PFSK-1 (cell line): Measurements from ENCODE around the gene ANKS1B.

Experiments used
- FOXP2 ChIP-seq: optimal IDR thresholded peaks from 2 replicates; pipeline ENCODE3; 2011; ENCODE audit warnings: borderline replicate concordance, control low read depth, inconsistent platforms; ENCODE audit not compliant: insufficient read depth; ENCODE audit errors: extremely low read length, extremely low read depth
- POLR2AphosphoS5 ChIP-seq: IDR thresholded peaks from 2 replicates; pipeline ENCODE4 v1.6.1; 2012; ENCODE audit warnings: low read depth, mild to moderate bottlenecking, control low read depth, low read length, moderate library complexity
- SIN3A ChIP-seq: IDR thresholded peaks from 2 replicates; pipeline ENCODE4 v1.6.1; 2012; ENCODE audit warnings: mild to moderate bottlenecking, low read length, moderate library complexity, borderline replicate concordance; ENCODE audit not compliant: insufficient read depth
- TAF1 ChIP-seq: IDR thresholded peaks from 2 replicates; pipeline ENCODE4 v1.6.1; 2012; ENCODE audit warnings: low read length, control low read depth, borderline replicate concordance; ENCODE audit not compliant: insufficient read depth
- TF ChIP-seq, protein P1 (sequence below), 2 experiments: IDR thresholded peaks; 2 replicates each; pipeline versions ENCODE4 v1.6.1 to v1.8.0; 2011 to 2012; ENCODE audit warnings: low read depth in 2 of 2, low read length in 2 of 2, control low read depth in 1 of 2, inconsistent platforms in 1 of 2, mild to moderate bottlenecking in 1 of 2, moderate library complexity in 1 of 2; ENCODE audit not compliant: insufficient read depth in 1 of 2

ANKS1B gene

DNA sequence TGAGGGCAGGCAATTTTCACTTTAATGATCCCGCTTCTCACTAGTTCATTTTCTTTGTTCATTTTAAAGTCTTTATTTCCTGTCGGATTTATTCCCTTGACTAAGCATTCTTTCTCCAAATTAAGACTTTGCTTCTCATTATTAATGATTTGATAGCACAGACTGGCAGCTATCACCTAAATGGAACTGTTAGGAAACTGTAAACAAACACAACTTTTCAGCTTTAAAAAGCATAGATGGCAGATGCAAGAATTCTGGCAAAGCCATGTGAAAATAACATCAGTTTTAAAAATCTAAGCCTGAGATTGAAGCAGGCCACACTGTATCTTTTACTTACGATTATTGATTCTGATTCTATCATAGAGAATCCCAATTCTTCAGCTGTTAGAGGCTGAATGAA lies 225.7 kb downstream of the ANKS1B start:
- TF ChIP-seq, protein P1, sequence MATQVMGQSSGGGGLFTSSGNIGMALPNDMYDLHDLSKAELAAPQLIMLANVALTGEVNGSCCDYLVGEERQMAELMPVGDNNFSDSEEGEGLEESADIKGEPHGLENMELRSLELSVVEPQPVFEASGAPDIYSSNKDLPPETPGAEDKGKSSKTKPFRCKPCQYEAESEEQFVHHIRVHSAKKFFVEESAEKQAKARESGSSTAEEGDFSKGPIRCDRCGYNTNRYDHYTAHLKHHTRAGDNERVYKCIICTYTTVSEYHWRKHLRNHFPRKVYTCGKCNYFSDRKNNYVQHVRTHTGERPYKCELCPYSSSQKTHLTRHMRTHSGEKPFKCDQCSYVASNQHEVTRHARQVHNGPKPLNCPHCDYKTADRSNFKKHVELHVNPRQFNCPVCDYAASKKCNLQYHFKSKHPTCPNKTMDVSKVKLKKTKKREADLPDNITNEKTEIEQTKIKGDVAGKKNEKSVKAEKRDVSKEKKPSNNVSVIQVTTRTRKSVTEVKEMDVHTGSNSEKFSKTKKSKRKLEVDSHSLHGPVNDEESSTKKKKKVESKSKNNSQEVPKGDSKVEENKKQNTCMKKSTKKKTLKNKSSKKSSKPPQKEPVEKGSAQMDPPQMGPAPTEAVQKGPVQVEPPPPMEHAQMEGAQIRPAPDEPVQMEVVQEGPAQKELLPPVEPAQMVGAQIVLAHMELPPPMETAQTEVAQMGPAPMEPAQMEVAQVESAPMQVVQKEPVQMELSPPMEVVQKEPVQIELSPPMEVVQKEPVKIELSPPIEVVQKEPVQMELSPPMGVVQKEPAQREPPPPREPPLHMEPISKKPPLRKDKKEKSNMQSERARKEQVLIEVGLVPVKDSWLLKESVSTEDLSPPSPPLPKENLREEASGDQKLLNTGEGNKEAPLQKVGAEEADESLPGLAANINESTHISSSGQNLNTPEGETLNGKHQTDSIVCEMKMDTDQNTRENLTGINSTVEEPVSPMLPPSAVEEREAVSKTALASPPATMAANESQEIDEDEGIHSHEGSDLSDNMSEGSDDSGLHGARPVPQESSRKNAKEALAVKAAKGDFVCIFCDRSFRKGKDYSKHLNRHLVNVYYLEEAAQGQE (IDR thresholded peaks at IDR 0.05; ENCODE audit: insufficient read depth in 1 of 2, low read depth in 2 of 2, low read length in 2 of 2), result no peak
- TF ChIP-seq TAF1 (no peak), FOXP2 (no peak)

DNA sequence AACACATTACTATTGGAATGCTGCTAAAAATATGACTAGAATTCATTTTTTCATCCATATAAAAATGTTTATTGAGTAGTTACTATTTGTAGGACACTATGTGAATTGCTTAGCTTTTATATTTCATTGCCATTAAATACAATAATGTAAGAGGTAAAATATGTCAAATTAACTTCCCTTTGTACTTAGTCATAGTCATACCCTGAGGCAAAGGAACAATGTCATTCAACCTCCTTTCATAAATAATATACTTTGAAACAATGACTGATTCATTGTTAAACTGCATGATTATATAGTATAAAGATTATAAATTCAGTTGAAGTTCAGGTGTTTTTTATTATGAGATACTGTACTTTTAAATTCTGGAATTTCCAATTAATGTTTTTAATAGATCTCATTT lies 232.0 kb downstream of the ANKS1B start:
- TF ChIP-seq, protein P1 (IDR thresholded peaks at IDR 0.05; ENCODE audit: insufficient read depth in 1 of 2, low read depth in 2 of 2, low read length in 2 of 2), result no peak
- TF ChIP-seq SIN3A, result no peak
- no peak for TF ChIP-seq POLR2AphosphoS5
- TF ChIP-seq TAF1, result no peak

DNA sequence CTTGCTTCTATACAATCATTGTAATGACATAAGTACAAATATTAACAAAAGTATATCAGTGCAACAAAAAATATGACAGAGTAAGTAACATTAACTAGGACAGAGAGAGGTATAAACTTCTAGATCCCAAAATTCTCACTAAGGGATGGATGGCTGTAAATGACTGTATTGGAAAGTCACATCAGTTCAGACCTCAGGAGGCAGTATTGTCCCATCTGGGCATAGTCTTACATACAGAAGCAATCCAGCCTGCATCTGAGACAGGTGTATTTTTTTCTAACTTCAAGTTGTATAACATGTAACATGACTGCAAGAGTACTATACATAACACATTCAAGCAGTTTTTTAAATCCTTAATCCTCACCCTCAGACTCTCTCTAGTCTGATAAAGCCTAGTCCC lies 238.2 kb downstream of the ANKS1B start:
- TF ChIP-seq FOXP2 (no peak), SIN3A (no peak), POLR2AphosphoS5 (no peak)

DNA sequence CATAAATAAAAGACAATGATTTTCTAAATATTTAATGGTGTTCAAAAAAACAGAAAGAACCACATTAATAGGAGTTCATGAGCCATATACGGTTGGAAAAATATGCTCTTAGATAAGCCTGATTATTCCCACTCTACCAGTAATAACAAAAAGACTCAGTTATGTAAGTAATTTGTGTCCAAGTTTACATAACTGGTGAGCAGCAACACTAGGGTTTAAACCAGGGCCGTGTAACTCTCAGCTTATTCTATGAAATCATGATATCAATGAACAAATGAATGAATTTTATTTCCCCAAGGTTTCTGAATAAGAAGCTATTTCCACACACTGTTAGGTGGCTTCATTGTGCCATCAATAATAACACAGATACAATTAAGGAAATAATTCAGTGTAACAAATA lies 238.8 kb downstream of the ANKS1B start:
- TF ChIP-seq SIN3A, result no peak
- no peak for TF ChIP-seq POLR2AphosphoS5
- no peak for TF ChIP-seq TAF1
- TF ChIP-seq FOXP2, result no peak
- TF ChIP-seq, protein P1 (IDR thresholded peaks at IDR 0.05; ENCODE audit: insufficient read depth in 1 of 2, low read depth in 2 of 2, low read length in 2 of 2), result no peak

DNA sequence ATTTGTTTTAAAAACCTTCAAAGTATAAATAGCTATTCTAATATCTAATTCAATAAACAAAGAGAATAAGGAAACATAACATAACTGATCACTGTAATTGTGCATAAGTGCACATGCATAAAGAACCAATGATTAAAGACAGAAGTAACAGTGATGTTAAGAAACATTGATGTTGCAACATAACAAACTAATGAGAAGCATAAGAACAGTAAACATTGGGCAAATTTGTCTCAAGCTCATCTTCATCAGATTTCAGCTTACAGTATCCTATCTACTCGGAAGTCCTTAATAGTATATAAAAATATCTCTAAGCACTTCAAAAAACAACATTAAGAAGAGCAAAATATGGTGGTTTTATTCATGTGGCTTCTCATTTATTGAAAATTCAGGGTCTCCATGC lies 239.6 kb downstream of the ANKS1B start:
- TF ChIP-seq, protein P1 (IDR thresholded peaks at IDR 0.05; ENCODE audit: insufficient read depth in 1 of 2, low read depth in 2 of 2, low read length in 2 of 2), result no peak
- TF ChIP-seq TAF1, result no peak
- TF ChIP-seq POLR2AphosphoS5, result no peak
- no peak for TF ChIP-seq SIN3A
- TF ChIP-seq FOXP2, result no peak
